ENCODE measurements around the gene CHRNA4.
"Not testable (repeated sequence)": the region's sequence is repeated elsewhere in the genome, so short reads cannot be mapped to it uniquely, and the experiment has no call there.

Gene CHRNA4

DNA sequence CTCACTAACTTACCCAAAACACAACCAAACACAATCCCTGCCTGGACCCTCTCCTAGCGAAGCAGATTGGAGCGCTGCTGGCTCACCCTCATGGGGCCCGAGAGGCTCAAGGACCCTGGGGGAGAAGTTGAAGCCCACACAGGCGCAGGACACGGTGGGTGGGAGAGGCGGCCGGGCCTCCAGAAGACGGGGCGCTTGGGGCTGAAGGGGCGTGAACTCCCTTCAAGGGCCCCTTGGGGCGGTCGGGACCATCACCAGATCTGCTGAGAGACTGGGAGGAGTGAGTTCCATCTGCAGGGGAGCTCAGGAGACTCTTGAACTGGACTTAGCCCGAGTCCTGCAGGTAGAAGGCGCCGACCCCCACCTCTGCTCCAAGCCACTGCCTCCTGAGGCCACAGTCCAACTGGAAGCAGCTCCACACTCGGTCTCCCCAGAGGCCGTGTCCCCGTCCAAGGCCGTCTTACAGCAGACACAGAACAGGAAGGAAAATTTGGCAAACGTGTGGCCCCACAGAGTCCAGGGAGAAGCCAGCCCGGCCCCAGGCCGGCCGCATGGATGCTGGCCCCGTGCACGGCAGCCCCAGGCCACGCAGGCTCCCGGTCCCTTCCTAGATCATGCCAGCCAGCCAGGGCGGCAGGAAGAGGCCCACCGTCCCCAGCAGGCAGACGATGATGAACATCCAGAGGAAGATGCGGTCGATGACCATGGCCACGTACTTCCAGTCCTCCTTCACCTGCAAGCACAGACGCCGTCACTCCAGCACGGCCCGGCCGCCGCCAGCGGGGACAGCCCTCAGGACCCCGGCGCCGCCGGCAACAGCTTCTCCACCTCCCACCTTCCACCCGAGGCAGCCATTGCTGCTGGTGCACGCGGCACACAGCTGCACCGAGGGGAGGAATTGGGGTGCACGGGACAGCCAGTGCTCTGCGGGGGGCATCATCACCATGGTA, 14.7 kb downstream of the CHRNA4 start:
- Histone ChIP-seq H3K4me3 (ENCODE audit: low read depth in 1 of 2, low read length in 2 of 2) (no peak overlapping the region), H3K27ac (ENCODE audit: low read depth, low read length) (no peak overlapping the region), H3K36me3 (ENCODE audit: control insufficient read depth in 1 of 2, insufficient read depth in 2 of 2, low read length in 2 of 2) (no peaks in the 10 kb centered on the region), H3K27me3 (ENCODE audit: control insufficient read depth in 1 of 2, insufficient read depth in 2 of 2, low read length in 2 of 2) (no peaks in the 10 kb centered on the region), H3K4me1 (ENCODE audit: control insufficient read depth in 1 of 2, insufficient read depth in 2 of 2, low read length in 2 of 2) (no peaks in the 10 kb centered on the region), H3K9me3 (ENCODE audit: control insufficient read depth in 1 of 2, low read length in 2 of 2) (peaks cover 2 to 3% of the 10 kb centered on the region in 2 donors), H3K9ac (ENCODE audit: low read depth in 1 of 2, low read length in 2 of 2) (no peak overlapping the region)

DNA sequence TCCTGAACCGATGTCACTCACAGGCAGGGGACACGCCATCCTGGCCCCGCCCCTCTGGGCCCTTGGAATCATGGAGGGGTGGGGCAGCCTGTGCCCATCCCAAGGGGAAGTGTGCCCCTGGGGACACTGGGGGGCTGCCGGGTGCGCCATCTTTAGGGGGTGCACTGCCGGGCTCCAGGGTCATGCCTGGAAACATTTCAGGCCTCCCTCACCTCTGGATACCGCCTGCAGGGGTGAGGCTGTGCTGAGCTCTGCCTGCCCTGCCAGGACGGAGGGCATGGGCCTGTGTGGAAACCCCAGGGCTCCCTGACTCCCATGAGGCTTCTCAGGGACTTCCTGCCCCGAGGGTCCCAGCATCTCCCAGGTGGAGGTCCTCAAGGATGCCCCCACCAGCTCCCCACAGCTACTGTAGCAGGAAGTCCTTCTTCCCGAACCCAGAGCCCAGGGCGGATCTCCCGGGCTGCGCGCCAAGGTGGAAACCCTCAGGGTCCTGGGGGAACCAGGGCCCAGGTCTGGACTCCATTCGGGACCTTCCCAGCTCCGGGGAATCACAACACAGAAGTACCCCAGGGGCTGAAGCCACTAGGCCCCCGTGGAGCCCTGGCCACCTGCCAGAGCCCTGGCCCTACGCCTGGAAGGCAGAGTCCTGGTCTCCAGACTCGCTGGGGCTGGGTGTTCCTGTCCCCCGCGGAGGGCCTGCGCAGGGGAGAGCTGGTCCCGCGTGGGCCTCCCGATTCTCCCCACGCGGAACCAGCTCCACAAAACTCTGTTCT, 15.6 kb downstream of the CHRNA4 start:
- Histone ChIP-seq H3K27ac (ENCODE audit: low read depth, low read length) (no peak overlapping the region), H3K4me3 (ENCODE audit: low read depth in 1 of 2, low read length in 2 of 2) (no peak overlapping the region), H3K27me3 (ENCODE audit: control insufficient read depth in 1 of 2, insufficient read depth in 2 of 2, low read length in 2 of 2) (no peaks in the 10 kb centered on the region), H3K4me1 (ENCODE audit: control insufficient read depth in 1 of 2, insufficient read depth in 2 of 2, low read length in 2 of 2) (no peaks in the 10 kb centered on the region), H3K9ac (ENCODE audit: low read depth in 1 of 2, low read length in 2 of 2) (no peak overlapping the region), H3K36me3 (ENCODE audit: control insufficient read depth in 1 of 2, insufficient read depth in 2 of 2, low read length in 2 of 2) (no peaks in the 10 kb centered on the region), H3K9me3 (ENCODE audit: control insufficient read depth in 1 of 2, low read length in 2 of 2) (peaks cover 0 to under 1% of the 10 kb centered on the region in 2 donors)

DNA sequence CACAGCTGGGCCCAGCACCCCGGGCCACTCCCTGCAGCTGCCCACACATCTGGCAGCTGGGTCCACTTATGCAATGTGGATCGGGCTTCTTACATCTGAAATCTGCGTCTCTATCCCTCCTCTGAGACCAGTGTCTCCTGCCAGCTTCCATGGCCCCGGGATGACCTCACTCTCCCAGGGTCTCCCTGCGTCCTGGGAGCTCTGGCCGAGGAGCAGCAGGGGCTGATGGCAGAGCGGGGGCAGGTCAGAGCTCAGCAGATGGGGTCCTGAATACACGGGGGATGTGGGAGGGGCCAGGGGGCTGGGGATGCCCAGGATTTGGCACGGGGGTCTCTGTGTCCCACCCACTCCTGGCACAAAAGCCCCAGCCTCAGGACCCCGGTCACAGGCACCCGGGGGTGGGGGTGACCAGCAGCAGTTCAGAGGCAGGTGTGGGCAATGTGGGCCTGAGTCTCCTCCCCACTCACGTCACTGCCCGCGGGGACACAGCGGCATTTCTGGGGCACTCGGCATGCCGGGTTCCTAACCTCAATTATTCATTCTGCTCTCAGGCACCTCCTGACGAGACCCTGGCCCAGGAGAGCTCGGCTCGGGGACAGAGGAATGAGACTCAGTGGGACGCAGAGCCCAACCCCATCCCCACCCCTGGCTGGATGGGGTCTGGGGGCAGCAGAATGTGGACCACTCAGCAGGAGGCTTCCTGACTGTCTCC, 16.4 kb downstream of the CHRNA4 start:
- H3K27me3 ChIP-seq (ENCODE audit: control insufficient read depth in 1 of 2, insufficient read depth in 2 of 2, low read length in 2 of 2), result no peaks in the 10 kb centered on the region
- H3K9me3 ChIP-seq (ENCODE audit: control insufficient read depth in 1 of 2, low read length in 2 of 2), result no peaks in the 10 kb centered on the region
- H3K9ac ChIP-seq (ENCODE audit: low read depth in 1 of 2, low read length in 2 of 2), result no peak overlapping the region

DNA sequence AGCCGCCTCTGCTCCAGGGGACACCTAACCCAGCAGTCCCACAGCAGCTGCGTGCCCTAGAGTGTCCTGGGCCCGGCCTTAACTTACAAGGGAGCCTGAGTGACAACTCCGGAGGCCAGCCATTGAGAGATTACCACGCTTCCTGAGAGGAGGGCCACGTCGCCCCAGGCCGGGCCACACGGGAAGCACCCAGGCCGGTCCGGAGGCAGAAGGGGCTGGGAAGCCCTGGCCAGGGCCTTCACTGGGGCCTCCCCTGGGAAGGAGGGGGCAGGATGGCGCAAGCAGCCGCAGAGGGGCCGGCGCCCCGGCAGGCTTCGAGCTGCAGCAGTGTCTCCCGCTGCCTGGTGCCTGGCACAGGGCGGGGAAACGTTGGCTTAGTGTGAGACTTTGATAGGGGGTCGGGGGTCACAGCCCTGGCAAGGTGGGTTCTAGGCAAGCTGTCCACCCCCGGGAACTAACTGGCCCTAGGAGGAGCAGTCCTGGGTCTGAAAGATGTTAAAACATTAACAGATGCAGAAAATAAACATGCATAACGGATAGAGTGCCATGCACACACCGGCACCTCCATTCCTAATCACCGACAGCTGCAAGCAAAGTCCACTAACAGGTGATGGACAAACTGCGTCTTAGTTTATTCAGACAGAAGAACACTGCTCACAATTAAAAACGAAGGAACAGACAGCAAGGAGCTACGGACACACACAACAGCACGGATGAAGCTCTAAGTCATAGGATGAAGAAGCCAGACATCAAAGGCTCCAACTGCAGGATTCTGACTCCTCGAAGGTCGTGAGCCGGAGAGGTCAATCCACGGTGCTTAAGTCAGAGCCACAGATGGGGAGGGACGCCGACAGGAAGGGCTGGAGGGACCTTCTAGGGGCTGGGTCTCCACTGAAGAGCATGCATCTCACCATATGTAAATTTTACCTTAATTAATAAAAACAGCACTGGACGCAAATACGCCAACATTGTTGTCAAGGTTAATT, 17.4 kb downstream of the CHRNA4 start:
- Histone ChIP-seq H3K9ac (ENCODE audit: low read depth in 1 of 2, low read length in 2 of 2) (no peak overlapping the region), H3K27me3 (ENCODE audit: control insufficient read depth in 1 of 2, insufficient read depth in 2 of 2, low read length in 2 of 2) (no peaks in the 10 kb centered on the region), H3K36me3 (ENCODE audit: control insufficient read depth in 1 of 2, insufficient read depth in 2 of 2, low read length in 2 of 2) (no peaks in the 10 kb centered on the region), H3K9me3 (ENCODE audit: control insufficient read depth in 1 of 2, low read length in 2 of 2) (no peaks in the 10 kb centered on the region), H3K4me3 (ENCODE audit: low read depth in 1 of 2, low read length in 2 of 2) (no peak overlapping the region), H3K4me1 (ENCODE audit: control insufficient read depth in 1 of 2, insufficient read depth in 2 of 2, low read length in 2 of 2) (no peaks in the 10 kb centered on the region), H3K27ac (ENCODE audit: low read depth, low read length) (no peak overlapping the region)

More for the DNA sequence above, 16.4 kb downstream of the CHRNA4 start:
- H3K4me3 ChIP-seq (ENCODE audit: low read depth in 1 of 2, low read length in 2 of 2), result no peak overlapping the region
- no peaks in the 10 kb centered on the region for H3K36me3 ChIP-seq (ENCODE audit: control insufficient read depth in 1 of 2, insufficient read depth in 2 of 2, low read length in 2 of 2)
- no peaks in the 10 kb centered on the region for H3K4me1 ChIP-seq (ENCODE audit: control insufficient read depth in 1 of 2, insufficient read depth in 2 of 2, low read length in 2 of 2)
- H3K27ac ChIP-seq (ENCODE audit: low read depth, low read length), result no peak overlapping the region

DNA sequence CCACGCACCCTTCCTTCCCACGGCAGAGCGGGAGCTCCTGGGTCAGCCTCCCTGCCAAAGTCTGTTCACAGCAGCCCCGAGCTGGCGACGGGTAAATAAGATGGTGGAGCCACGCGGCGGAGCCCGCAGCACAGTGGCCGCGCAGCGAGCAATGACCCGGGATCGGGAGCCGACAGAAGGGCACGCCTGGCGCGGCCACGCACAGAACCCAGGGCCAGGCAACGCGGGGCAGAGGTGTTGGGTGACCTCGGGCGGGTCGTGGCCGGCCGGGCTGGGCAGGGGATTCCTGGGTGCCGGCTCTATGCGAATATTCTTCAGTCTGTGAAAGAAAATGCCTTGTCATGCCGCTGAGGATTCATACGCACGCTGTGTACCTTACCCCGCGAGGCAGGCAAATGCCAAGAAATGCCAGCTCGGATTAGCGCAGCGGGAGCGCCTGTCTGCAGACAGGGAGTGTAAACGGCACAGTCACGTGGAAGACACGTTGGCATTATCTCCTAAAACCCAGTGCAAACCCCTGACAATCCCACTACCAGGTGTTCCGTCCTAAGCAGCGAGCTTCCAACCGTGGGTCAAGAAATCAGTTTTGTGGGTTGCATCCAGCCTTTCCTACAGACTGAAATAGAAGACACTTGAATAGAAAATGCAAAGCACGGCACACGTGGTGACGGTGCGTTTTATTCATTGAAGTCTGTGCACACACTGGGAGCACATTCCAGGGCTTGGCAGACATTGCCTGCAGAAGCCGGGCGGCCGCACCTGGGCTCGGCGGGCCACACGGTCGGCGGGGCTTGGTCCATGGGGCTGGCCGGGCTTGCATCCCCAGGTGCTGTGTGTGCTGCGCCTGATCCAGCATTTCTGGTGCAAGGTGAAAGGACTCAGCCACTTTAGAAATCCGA, 18.3 kb downstream of the CHRNA4 start:
- Histone ChIP-seq H3K36me3 (ENCODE audit: control insufficient read depth in 1 of 2, insufficient read depth in 2 of 2, low read length in 2 of 2) (no peaks in the 10 kb centered on the region), H3K27ac (ENCODE audit: low read depth, low read length) (no peak overlapping the region), H3K9ac (ENCODE audit: low read depth in 1 of 2, low read length in 2 of 2) (no peak overlapping the region), H3K9me3 (ENCODE audit: control insufficient read depth in 1 of 2, low read length in 2 of 2) (no peaks in the 10 kb centered on the region), H3K4me3 (ENCODE audit: low read depth in 1 of 2, low read length in 2 of 2) (no peak overlapping the region), H3K27me3 (ENCODE audit: control insufficient read depth in 1 of 2, insufficient read depth in 2 of 2, low read length in 2 of 2) (no peaks in the 10 kb centered on the region), H3K4me1 (ENCODE audit: control insufficient read depth in 1 of 2, insufficient read depth in 2 of 2, low read length in 2 of 2) (no peaks in the 10 kb centered on the region)

DNA sequence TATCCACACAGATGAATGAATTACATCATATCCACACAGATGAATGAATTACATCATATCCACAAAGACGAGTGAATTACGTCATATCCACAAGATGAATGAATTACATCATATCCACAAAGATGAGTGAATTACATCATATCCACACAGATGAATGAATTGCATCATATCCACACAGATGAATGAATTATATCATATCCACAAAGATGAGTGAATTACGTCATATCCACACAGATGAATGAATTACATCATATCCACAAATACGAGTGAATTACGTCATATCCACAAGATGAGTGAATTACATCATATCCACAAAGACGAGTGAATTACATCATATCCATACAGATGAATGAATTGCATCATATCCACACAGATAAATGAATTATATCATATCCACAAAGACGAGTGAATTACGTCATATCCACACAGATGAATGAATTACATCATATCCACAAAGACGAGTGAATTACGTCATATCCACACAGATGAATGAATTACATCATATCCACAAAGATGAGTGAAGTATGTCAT, 20.9 kb downstream of the CHRNA4 start:
- not testable (repeated sequence) for H3K27ac ChIP-seq (ENCODE audit: low read depth, low read length); H3K27me3 ChIP-seq (ENCODE audit: control insufficient read depth in 1 of 2, insufficient read depth in 2 of 2, low read length in 2 of 2); H3K9ac ChIP-seq (ENCODE audit: low read depth in 1 of 2, low read length in 2 of 2)

DNA sequence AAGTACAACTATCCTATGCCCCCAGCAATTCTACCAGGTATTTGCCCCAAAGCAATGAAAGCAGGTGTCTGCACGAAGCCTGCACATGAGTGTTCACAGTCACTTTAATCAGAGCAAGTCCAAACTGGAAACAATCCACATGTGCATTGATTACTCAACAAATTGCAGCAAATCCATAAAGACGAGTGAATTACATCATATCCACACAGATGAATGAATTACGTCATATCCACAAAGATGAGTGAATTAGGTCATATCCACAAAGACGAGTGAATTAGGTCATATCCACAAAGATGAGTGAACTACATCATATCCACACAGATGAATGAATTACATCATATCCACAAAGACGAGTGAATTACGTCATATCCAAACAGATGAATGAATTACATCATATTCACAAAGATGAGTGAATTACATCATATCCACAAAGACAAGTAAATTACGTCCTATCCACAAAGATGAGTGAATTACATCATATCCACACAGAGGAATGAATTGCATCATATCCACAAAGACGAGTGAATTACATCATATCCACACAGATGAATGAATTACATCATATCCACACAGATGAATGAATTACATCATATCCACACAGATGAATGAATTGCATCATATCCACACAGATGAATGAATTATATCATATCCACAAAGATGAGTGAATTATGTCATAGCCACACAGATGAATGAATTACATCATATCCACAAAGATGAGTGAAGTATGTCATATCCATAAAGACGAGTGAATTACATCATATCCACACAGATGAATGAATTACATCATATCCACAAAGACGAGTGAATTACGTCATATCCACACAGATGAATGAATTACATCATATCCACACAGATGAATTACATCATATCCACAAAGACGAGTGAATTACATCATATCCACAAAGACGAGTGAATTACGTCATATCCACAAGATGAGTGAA, 21.7 kb downstream of the CHRNA4 start:
- H3K4me1 ChIP-seq (ENCODE audit: control insufficient read depth in 1 of 2, insufficient read depth in 2 of 2, low read length in 2 of 2); H3K27me3 ChIP-seq (ENCODE audit: control insufficient read depth in 1 of 2, insufficient read depth in 2 of 2, low read length in 2 of 2); H3K4me3 ChIP-seq (ENCODE audit: low read depth in 1 of 2, low read length in 2 of 2); H3K36me3 ChIP-seq (ENCODE audit: control insufficient read depth in 1 of 2, insufficient read depth in 2 of 2, low read length in 2 of 2); H3K27ac ChIP-seq (ENCODE audit: low read depth, low read length); H3K9me3 ChIP-seq (ENCODE audit: control insufficient read depth in 1 of 2, low read length in 2 of 2); H3K9ac ChIP-seq (ENCODE audit: low read depth in 1 of 2, low read length in 2 of 2): not testable (repeated sequence)

More for the DNA sequence above, 20.9 kb downstream of the CHRNA4 start:
- not testable (repeated sequence) for H3K4me1 ChIP-seq (ENCODE audit: control insufficient read depth in 1 of 2, insufficient read depth in 2 of 2, low read length in 2 of 2); H3K9me3 ChIP-seq (ENCODE audit: control insufficient read depth in 1 of 2, low read length in 2 of 2); H3K4me3 ChIP-seq (ENCODE audit: low read depth in 1 of 2, low read length in 2 of 2); H3K36me3 ChIP-seq (ENCODE audit: control insufficient read depth in 1 of 2, insufficient read depth in 2 of 2, low read length in 2 of 2)

DNA sequence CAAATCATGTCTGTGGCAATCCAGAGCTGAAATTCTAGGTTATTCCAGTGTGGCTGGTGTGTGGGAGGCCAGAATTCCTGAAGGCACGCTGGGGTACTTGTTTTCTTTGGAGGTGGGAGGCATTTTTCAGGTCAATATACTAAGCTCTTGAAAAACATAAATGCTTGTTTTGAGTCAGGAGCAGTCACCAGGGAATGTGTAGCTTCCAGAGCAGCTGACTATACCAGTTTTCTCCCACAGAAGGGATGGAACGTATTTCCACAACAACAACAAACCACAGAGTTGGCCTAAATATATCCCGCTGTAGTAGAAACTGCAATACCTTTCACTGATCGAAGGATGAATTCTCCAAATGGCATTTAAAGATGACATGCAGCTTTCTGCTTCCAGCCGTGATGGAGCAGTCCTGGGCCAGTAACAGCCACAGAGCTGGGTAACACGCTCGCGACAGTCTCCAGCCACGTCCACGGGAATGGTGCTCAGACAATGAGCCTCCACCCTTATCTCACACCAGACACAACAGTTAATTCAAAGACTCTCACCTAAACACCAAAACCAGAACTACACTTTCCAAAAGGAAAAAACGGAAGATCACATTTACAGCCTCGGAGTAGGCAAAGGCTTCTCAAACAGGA, 23.2 kb downstream of the CHRNA4 start:
- H3K4me1 ChIP-seq (ENCODE audit: control insufficient read depth in 1 of 2, insufficient read depth in 2 of 2, low read length in 2 of 2), result no peaks in the 10 kb centered on the region
- H3K27me3 ChIP-seq (ENCODE audit: control insufficient read depth in 1 of 2, insufficient read depth in 2 of 2, low read length in 2 of 2), result peaks cover 3% of the 10 kb centered on the region in 2 donors
- no peaks in the 10 kb centered on the region for H3K36me3 ChIP-seq (ENCODE audit: control insufficient read depth in 1 of 2, insufficient read depth in 2 of 2, low read length in 2 of 2)

More for the DNA sequence above, 23.2 kb downstream of the CHRNA4 start:
- no peak overlapping the region for H3K4me3 ChIP-seq (ENCODE audit: low read depth in 1 of 2, low read length in 2 of 2)
- H3K27ac ChIP-seq (ENCODE audit: low read depth, low read length), result no peak overlapping the region
- no peaks in the 10 kb centered on the region for H3K9me3 ChIP-seq (ENCODE audit: control insufficient read depth in 1 of 2, low read length in 2 of 2)
- no peak overlapping the region for H3K9ac ChIP-seq (ENCODE audit: low read depth in 1 of 2, low read length in 2 of 2)

Measured in duodenal mucosa (tissue), 2 donors.